Body of pancreas (tissue), 4 donors: ENCODE measurements around the gene ADGRE1.

Source experiments
- CTCF ChIP-seq, 7 experiments: fragments of 450-650 bp in 4 of 7; fragments of 200-600 bp in 3 of 7; sonication (generic) in 3 of 7; IDR thresholded peaks; one replicate each; pipeline ENCODE4 v1.5.1; 2016 to 2019; ENCODE audit warnings: antibody characterized with exemption in 7 of 7
- POLR2A ChIP-seq, 3 donors: fragments of 450-650 bp; IDR thresholded peaks; one replicate each; pipeline ENCODE4 v1.6.1; 2016; ENCODE audit warnings: antibody characterized with exemption in 3 of 3, mild to moderate bottlenecking in 2 of 3

GRCh38 chr19:6987850-6988249, 100.5 kb downstream of the ADGRE1 start:
- TF ChIP-seq POLR2A (IDR thresholded peaks at IDR 0.05) (no peak), CTCF (IDR thresholded peaks at IDR 0.05) (no peak)
